Body of pancreas (tissue), 4 donors: Measurements from ENCODE around the gene SPEF2.

Experiments used
- CTCF ChIP-seq, 7 experiments: fragments of 450-650 bp in 4 of 7; fragments of 200-600 bp in 3 of 7; sonication (generic) in 3 of 7; IDR thresholded peaks; one replicate each; pipeline ENCODE4 v1.5.1; 2016 to 2019; ENCODE audit warnings: antibody characterized with exemption in 7 of 7
- POLR2A ChIP-seq, 3 donors: fragments of 450-650 bp; IDR thresholded peaks; one replicate each; pipeline ENCODE4 v1.6.1; 2016; ENCODE audit warnings: antibody characterized with exemption in 3 of 3, mild to moderate bottlenecking in 2 of 3

GRCh38 chr5:35823347-35824098 lies 205.9 kb downstream of the SPEF2 start:
- TF ChIP-seq POLR2A (IDR thresholded peaks at IDR 0.05) = no peak
- no peak for TF ChIP-seq CTCF (IDR thresholded peaks at IDR 0.05)
